ENCODE results near the gene DIS3L2.

Gene DIS3L2

GRCh38 chr2:232261776-232262175, 300.3 kb downstream of the DIS3L2 start:
- no peak for DNase-seq (ENCODE audit: low read depth in 2 of 2)

DNA sequence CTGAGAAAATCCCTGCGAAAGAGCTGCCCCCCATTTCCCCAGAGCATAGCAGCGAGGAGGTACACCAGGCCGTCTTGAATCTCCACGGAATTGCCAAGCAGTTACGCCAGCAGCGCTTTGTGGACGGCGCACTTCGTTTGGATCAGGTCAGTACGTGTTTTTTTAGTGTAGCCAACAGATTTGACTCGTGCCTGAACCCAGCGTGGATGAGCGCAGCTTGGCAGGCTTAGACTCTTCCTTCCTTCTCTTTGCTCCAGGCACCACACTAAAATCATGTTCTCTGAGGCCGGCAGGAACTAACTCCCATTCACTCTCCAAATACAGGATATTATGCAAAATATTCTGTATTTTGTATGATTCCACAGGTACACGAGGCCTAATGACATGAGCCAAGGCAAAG, 301.8 kb downstream of the DIS3L2 start:
- no peak for DNase-seq (ENCODE audit: low read depth in 2 of 2)

- no peak for DNase-seq (ENCODE audit: low read depth in 2 of 2)
Observed at GRCh38 chr2:232264081-232264480, 302.6 kb downstream of the DIS3L2 start.

GRCh38 chr2:232265329-232265728, 303.8 kb downstream of the DIS3L2 start:
- DNase-seq (ENCODE audit: low read depth in 2 of 2), result no peak

GRCh38 chr2:232268636-232269165, 307.2 kb downstream of the DIS3L2 start:
- DNase-seq (ENCODE audit: low read depth in 2 of 2), result no peak

DNA sequence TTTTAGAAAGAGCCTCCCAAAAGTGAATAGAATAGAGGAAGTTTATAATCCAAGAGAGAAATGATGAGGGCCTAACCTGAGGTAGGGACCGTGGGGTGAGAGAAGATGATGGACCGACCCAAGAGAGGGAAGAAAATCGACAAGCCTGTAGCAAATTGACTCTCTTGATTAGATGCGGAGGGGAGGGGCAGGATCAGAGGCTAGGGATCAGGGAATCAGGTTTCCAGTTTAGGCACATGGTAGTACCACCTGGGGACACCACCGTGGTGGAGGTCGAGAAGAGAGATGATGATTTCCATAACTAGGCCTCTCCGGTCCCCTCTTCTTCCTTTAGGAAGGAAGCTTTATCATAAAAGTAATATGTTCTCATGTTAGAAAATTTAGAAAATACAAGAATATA, 308.4 kb downstream of the DIS3L2 start:
- no peak for DNase-seq (ENCODE audit: low read depth in 2 of 2)

GRCh38 chr2:232273903-232274643, 312.6 kb downstream of the DIS3L2 start:
- DNase-seq (ENCODE audit: low read depth in 2 of 2), result no peak

GRCh38 chr2:232275670-232276069, 314.2 kb downstream of the DIS3L2 start:
- DNase-seq (ENCODE audit: low read depth in 2 of 2), result no peak

DNA sequence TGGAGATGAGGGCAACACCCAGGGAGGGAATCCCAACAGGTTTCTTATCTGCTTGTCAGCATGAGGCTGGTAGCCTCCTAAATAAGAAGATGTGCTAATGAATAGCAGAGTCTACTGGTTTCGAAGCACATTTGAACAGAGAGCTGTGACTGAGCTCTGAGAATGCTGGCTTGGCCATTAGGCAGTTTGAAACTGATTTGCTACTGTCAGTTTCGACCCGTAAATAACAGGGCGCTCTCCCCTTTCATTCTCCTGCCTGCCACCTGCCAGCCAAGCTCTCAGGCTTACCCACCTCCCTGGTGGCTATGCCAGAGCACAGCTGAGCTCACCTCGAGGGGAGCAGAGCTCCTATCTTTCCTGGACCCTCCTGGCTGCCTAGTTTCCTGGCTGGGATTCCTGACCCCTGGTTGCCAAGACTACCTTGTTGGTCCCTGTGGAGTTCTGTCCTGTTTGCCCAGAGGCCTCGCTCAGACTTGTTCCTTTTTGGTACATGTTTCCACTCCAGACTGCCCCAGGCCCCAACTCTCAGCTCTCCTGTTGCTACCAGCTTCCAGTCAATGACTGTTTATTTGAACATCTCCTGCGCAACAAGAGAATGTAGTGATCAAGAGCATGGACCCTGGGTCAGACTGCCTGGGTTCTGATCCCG, 314.7 kb downstream of the DIS3L2 start:
- DNase-seq (ENCODE audit: low read depth in 2 of 2), result no peak

DNA sequence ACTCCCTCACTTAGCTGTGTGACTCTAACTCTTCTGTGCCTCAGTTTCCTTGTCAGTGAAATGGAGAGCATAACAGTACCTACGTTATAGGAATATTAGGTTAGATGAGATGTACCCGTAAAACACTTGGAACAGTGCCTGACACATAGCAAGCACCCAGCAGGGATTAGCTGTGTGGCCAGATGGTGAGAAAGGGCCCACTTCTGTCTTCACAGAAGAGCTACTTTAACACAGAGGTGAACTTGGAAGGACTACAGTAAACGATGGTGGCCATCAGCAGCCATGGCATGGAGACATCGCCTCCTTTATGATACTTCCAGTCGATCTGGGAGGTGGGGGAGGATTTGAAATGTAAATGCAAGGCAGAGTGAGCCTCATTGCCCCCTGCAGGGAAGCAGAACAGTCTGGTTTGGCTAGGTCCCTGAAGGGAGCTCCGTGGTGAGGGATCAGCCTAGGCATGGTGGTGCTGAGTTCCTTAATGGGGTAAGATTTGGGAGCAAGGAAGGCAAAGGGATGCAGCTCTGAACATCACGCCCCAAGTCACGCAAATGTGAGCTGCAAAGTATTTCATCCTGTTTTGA, 315.3 kb downstream of the DIS3L2 start:
- no peak for DNase-seq (ENCODE audit: low read depth in 2 of 2)

DNA sequence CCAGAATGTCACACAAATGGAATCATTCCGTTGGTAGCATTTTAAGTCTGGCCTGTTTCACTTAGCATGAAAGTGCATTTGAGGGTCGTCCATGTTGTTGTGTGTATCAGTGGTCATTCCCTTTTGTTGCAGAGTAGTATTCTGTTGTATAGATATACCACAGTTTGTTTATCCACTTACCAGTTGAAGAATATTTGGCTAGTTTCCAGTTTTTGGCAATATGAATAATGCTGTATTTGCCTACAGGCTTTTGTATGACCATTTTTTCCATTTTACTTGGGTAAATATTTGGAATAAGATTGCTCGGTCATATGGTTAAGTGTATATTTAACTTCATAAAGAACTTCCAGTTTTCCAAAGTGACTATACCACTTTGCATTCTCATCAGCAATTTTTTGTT, 317.0 kb downstream of the DIS3L2 start:
- no peak for DNase-seq (ENCODE audit: low read depth in 2 of 2)

DNA sequence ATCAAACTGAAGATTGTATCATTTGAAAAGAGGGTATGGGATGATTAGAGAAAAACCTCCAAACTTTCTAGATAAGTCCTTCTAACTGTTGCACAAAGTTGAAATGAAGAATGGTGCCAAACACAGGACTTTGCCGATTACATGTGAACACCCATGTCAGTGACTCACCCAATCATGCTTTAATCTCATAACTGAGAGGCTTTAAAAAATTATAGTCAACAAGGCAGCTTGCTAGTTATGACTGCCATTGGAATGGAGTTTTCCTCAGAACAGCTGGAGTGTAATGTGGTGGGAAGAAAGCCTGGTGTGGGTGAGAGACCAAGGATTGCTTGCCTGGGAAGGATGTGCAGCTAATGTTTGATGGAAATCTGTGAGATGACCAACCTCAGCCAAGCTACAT, 318.8 kb downstream of the DIS3L2 start:
- DNase-seq (ENCODE audit: low read depth in 2 of 2), result no peak

DNA sequence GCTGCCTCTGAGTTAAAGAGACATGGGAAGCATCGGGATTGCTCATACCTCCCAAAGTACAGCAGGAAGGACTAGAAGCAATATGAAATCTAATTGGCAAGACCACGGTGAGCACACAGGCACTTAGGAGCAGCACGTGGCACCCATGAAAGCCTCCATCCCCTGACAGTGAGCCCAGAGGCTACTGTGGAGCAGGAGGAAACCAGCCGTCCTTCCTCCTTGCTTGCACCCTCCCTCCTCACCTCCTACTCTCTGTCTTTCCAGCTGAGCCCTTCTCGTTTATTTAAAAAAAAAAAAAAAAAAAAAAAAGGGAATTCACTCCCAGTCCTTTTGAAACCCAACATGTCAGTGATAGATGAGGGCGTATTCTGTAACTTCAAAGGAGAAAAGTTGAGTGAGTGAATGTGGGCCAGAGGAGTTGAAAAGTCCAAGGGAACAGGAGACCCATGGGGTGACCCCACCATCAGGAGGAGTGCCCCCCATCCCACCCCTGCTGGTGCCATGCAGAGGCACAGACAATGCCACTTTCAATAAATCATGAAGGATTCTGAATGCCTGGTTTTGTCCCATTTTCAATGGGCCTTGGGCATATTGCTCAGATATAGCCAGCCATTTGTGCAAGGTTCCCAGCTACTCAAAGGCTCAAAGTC, 320.5 kb downstream of the DIS3L2 start:
- DNase-seq (ENCODE audit: low read depth in 2 of 2), result no peak

GRCh38 chr2:232282508-232283055, 321.1 kb downstream of the DIS3L2 start:
- no peak for DNase-seq (ENCODE audit: low read depth in 2 of 2)

- DNase-seq (ENCODE audit: low read depth in 2 of 2), result no peak
Observed at GRCh38 chr2:232286001-232286868, 324.7 kb downstream of the DIS3L2 start.

GRCh38 chr2:232287316-232287715, 325.8 kb downstream of the DIS3L2 start:
- no peak for DNase-seq (ENCODE audit: low read depth in 2 of 2)

- DNase-seq (ENCODE audit: low read depth in 2 of 2), result no peak
Observed at GRCh38 chr2:232288489-232289030, 327.0 kb downstream of the DIS3L2 start.

- DNase-seq (ENCODE audit: low read depth in 2 of 2), result no peak
Observed at GRCh38 chr2:232290668-232291067, 329.2 kb downstream of the DIS3L2 start.

GRCh38 chr2:232291343-232291742, 329.8 kb downstream of the DIS3L2 start:
- no peak for DNase-seq (ENCODE audit: low read depth in 2 of 2)

DNA sequence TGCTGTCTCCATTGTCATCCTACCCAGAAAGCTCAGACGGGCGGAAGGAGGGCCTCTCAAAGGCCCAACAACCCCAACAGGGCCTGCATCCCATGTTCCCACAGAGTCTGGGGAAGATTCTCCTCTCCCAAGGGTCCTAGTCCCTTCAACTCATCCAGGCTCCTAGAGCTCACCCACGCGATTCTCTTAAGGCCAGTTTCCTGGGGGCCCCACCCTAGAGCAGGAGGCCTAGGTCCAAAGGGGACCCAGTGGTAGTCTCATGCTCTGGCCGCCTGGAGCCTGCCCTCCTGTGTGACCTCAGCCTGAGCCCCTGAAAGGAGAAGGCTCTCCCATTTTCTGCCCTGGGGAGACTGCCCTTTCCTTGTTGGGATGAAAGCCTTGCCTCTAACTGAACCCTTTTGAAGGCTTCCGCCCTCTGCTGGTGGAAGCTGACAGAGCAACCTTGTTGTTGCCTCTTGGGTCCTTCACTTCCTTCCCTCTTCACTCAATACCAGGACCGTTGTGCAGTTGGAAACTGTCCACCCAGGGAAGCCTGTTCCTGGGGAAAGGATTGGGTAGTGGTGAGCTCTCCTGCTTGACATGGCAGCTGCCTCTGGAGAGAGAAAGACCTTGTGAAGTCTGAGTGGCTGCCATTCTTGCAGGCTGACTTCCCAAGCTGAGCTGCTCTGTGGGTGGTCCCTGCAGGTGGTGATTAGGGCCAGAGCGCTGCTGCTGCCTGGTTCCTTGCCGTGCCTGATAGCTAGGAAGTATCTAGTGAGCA, 331.1 kb downstream of the DIS3L2 start:
- DNase-seq (ENCODE audit: low read depth in 2 of 2), result peak; percentile 8 to 10

Measured in fibroblast of skin of left quadriceps (primary cell).